Transverse colon (tissue), 4 donors: Measurements from ENCODE around the gene IPO4. TPM values are rescaled to one million over a fixed set of nuclear protein-coding genes. Genes with fewer than 3 reads are reported as not detected.
A peak's percentile ranks its signal among the peaks of the same experiment; 100 is the strongest.

Experiments
- DNase-seq: peaks from one replicate; pipeline ENCODE4 v3.0.0-alpha.2; 2019
- H3K27ac ChIP-seq, 4 donors: fragments of 200-600 bp; sonication (generic); 2 replicates each; pipeline ENCODE4 v1.5.1; 2016 to 2018; ENCODE audit warnings: inconsistent platforms in 4 of 4
- H3K27me3 ChIP-seq: fragments of 200-600 bp; sonication (generic); 2 replicates; pipeline ENCODE4 v1.5.1; 2017; ENCODE audit warnings: inconsistent platforms
- H3K36me3 ChIP-seq, 4 donors: fragments of 200-600 bp; sonication (generic); 2 replicates each; pipeline ENCODE4 v1.5.1; 2017 to 2019; ENCODE audit warnings: inconsistent platforms in 4 of 4
- H3K4me1 ChIP-seq, 4 donors: fragments of 200-600 bp; sonication (generic); 2 replicates each; pipeline ENCODE4 v1.5.1; 2017 to 2020; ENCODE audit warnings: inconsistent platforms in 4 of 4
- H3K4me3 ChIP-seq, 4 donors: fragments of 200-600 bp; sonication (generic); 1 replicate in 1 of 4; 2 replicates in 3 of 4; pipeline versions ENCODE4 v1.5.1 to v1.6.1; 2017 to 2019; ENCODE audit warnings: inconsistent platforms in 4 of 4
- H3K9me3 ChIP-seq, 2 donors: fragments of 200-600 bp; sonication (generic); 2 replicates each; pipeline ENCODE4 v1.5.1; 2017 to 2019; ENCODE audit warnings: inconsistent platforms in 2 of 2
- CTCF ChIP-seq, 5 experiments: fragments of 200-600 bp in 3 of 5; fragments of 450-650 bp in 2 of 5; sonication (generic) in 3 of 5; IDR thresholded peaks; 1 replicate in 2 of 5; 2 replicates in 3 of 5; pipeline ENCODE4 v1.5.1; 2016 to 2017; ENCODE audit warnings: antibody characterized with exemption in 5 of 5, inconsistent platforms in 3 of 5, mild to moderate bottlenecking in 2 of 5, moderate library complexity in 1 of 5
- EP300 ChIP-seq: sonication (generic); formaldehyde crosslinking; IDR thresholded peaks from one replicate; pipeline ENCODE4 v1.6.1; 2017; ENCODE audit warnings: antibody characterized with exemption, low read depth
- POLR2A ChIP-seq: fragments of 450-650 bp; IDR thresholded peaks from one replicate; pipeline ENCODE4 v1.6.1; 2016; ENCODE audit warnings: antibody characterized with exemption, mild to moderate bottlenecking, moderate library complexity
- POLR2AphosphoS5 ChIP-seq, 3 donors: sonication (generic); formaldehyde crosslinking; IDR thresholded peaks; one replicate each; pipeline ENCODE4 v1.6.1; 2016; ENCODE audit warnings: antibody characterized with exemption in 3 of 3
- WGBS, 2 donors: methylation state at CpG; one replicate each; pipeline ENCODE4 v1.1.5; 2018; ENCODE audit warnings: low coverage in 1 of 2; 5-methylcytosine and 5-hydroxymethylcytosine counted together
- in situ Hi-C, 4 donors: fragments of 200-750 bp; cut with MboI; loops; one replicate each; pipeline versions ENCODE4 v1.15.0 to v1.15.1; 2017; ENCODE audit warnings: low sequenced_read_pairs in 3 of 4, low pct_ligation_motif_present in 1 of 4, low pct_unique_long_range_greater_than_20kb in 1 of 4
- intact Hi-C: fragments of 100-400 bp; cut with DNase I; formaldehyde crosslinking; loops from one replicate; pipeline ENCODE4 v1.15.1; 2023; ENCODE audit warnings: low total_unique reads
- total RNA-seq, 4 donors: library from RNA; depleted of rRNA; stranded (reverse); fragments of >200 nt; gene quantifications; one replicate each; pipeline ENCODE4 v1.1.0, GENCODE V29; 2016

IPO4 gene
- total RNA-seq, 4 donors from 2014 or later: 10.0 to 60.5 (median 37.3) TPM

- peaks cover 5 to 11% (median 6%) of the 10 kb centered on the region in 4 donors for H3K4me1 ChIP-seq
- TF ChIP-seq POLR2AphosphoS5 (IDR thresholded peaks at IDR 0.05) (no peak), CTCF (IDR thresholded peaks at IDR 0.05) (no peak), EP300 (no peak), POLR2A (no peak)
- H3K27me3 ChIP-seq: no peaks in the 10 kb centered on the region
- H3K9me3 ChIP-seq: no peaks in the 10 kb centered on the region
- no peak for DNase-seq
- H3K4me3 ChIP-seq: no peak overlapping the region
- in situ Hi-C loops (no loop called here), intact Hi-C loops (no loop called here)
- WGBS, 2 donors: 88% methylated on average over 14 of the region's 14 CpGs; no CpG with 5 or more reads in 1 of the 2 donors
- peaks cover 0 to 30% (median 3%) of the 10 kb centered on the region in 4 donors for H3K36me3 ChIP-seq
- peak overlapping the region; percentile 68 to 78 (median 72) for H3K27ac ChIP-seq
These were observed 9.2 kb downstream of the IPO4 start for GRCh38 chr14:24179294-24179960.

- Histone ChIP-seq H3K9me3 (no peaks in the 10 kb centered on the region), H3K4me3 (no peak overlapping the region), H3K27ac (peak overlapping the region; percentile 68 to 78 (median 72)), H3K27me3 (no peaks in the 10 kb centered on the region), H3K36me3 (peaks cover 0 to 22% (median 4%) of the 10 kb centered on the region in 4 donors), H3K4me1 (peaks cover 5 to 11% (median 6%) of the 10 kb centered on the region in 4 donors)
- in situ Hi-C loops (no loop called here), intact Hi-C loops (no loop called here)
- TF ChIP-seq CTCF (IDR thresholded peaks at IDR 0.05) (no peak), EP300 (no peak), POLR2A (no peak), POLR2AphosphoS5 (IDR thresholded peaks at IDR 0.05) (no peak)
- 89 to 90% methylated on average over 2 to 12 of the region's 12 CpGs for WGBS, 2 donors
- DNase-seq: no peak
These were observed 10.0 kb downstream of the IPO4 start for GRCh38 chr14:24178399-24179178.

GRCh38 chr14:24177891-24178290 is 10.7 kb downstream of the IPO4 start:
- no peak overlapping the region for H3K4me3 ChIP-seq
- in situ Hi-C loops (no loop called here), intact Hi-C loops (no loop called here)
- TF ChIP-seq POLR2A (no peak), EP300 (no peak), CTCF (IDR thresholded peaks at IDR 0.05) (no peak)
- 95 to 97% methylated on average over 4 to 14 of the region's 14 CpGs for WGBS, 2 donors
- H3K36me3 ChIP-seq: peaks cover 0 to 18% (median 7%) of the 10 kb centered on the region in 4 donors
- DNase-seq: no peak
- no peaks in the 10 kb centered on the region for H3K9me3 ChIP-seq
- H3K27ac ChIP-seq: no peak overlapping the region
- no peaks in the 10 kb centered on the region for H3K27me3 ChIP-seq
- H3K4me1 ChIP-seq: peaks cover 5 to 11% (median 6%) of the 10 kb centered on the region in 4 donors

GRCh38 chr14:24177041-24177825 is 11.4 kb downstream of the IPO4 start:
- Histone ChIP-seq H3K27ac (no peak overlapping the region), H3K4me1 (peaks cover 5 to 11% (median 6%) of the 10 kb centered on the region in 4 donors), H3K4me3 (no peak overlapping the region), H3K27me3 (no peaks in the 10 kb centered on the region), H3K9me3 (no peaks in the 10 kb centered on the region), H3K36me3 (peaks cover 0 to 18% (median 7%) of the 10 kb centered on the region in 4 donors)
- in situ Hi-C loops (no loop called here), intact Hi-C loops (no loop called here)
- TF ChIP-seq CTCF (IDR thresholded peaks at IDR 0.05) (no peak), EP300 (no peak), POLR2AphosphoS5 (IDR thresholded peaks at IDR 0.05) (no peak), POLR2A (no peak)
- WGBS, 2 donors: 92% methylated on average over 11 of the region's 12 CpGs; no CpG with 5 or more reads in 1 of the 2 donors
- DNase-seq: no peak
